ENCODE results near the gene RAX2. TPM values are rescaled to one million over a fixed set of nuclear protein-coding genes. Genes with fewer than 3 reads are reported as not detected.

The RAX2 gene
- total and polyA plus RNA-seq, 2 of the 8 experiments (the other 6 are each of a cell fraction or from before 2014, with no cell fraction given), result 0.08 TPM; not detected in 1

GRCh38 chr19:3771906-3772455, at the start of gene RAX2 (continued):
- TF ChIP-seq RBBP5 (IDR thresholded peaks at IDR 0.05; ENCODE audit: borderline replicate concordance, low read depth, low read length), result no peak
